Upper lobe of left lung (tissue), 6 donors: ENCODE measurements around the gene RALGAPA2. TPM values are rescaled to one million over a fixed set of nuclear protein-coding genes. Genes with fewer than 3 reads are reported as not detected.

Source experiments
- ATAC-seq, 2 donors: fragments of 200-7000 bp; cut with Tn5 transposase; one replicate each; pipeline ENCODE4 v1.9.1; 2022; ENCODE audit warnings: mild to moderate bottlenecking in 2 of 2, moderate library complexity in 2 of 2; ENCODE audit not compliant: low FRiP score in 2 of 2
- DNase-seq, 2 donors: peaks; one replicate each; pipeline ENCODE4 v3.0.0-alpha.2; 2019 to 2020
- H3K27ac ChIP-seq, 4 donors: fragments of 200-600 bp; sonication (generic); one replicate each; pipeline ENCODE4 v1.5.1; 2016 to 2019
- H3K27me3 ChIP-seq, 4 donors: fragments of 200-600 bp; sonication (generic); one replicate each; pipeline ENCODE4 v1.5.1; 2017 to 2019
- H3K36me3 ChIP-seq, 4 donors: fragments of 200-600 bp; sonication (generic); one replicate each; pipeline ENCODE4 v1.5.1; 2016 to 2019
- H3K4me1 ChIP-seq, 4 donors: fragments of 200-600 bp; sonication (generic); one replicate each; pipeline ENCODE4 v1.5.1; 2018 to 2019
- H3K4me3 ChIP-seq, 4 donors: fragments of 200-600 bp; sonication (generic); one replicate each; pipeline ENCODE4 v1.5.1; 2017 to 2019; ENCODE audit warnings: mild to moderate bottlenecking in 2 of 4, moderate library complexity in 1 of 4
- H3K9me3 ChIP-seq, 4 donors: fragments of 200-600 bp; sonication (generic); one replicate each; pipeline ENCODE4 v1.5.1; 2018 to 2019
- CTCF ChIP-seq, 6 experiments: fragments of 450-650 bp in 4 of 6; fragments of 200-600 bp in 2 of 6; sonication (generic) in 2 of 6; IDR thresholded peaks; one replicate each; pipeline ENCODE4 v1.5.1; 2016 to 2019; ENCODE audit warnings: antibody characterized with exemption in 6 of 6
- EP300 ChIP-seq, 4 donors: sonication (generic); formaldehyde crosslinking; IDR thresholded peaks; one replicate each; pipeline ENCODE4 v1.5.1; 2017; ENCODE audit warnings: antibody characterized with exemption in 4 of 4, control low read depth in 2 of 4
- POLR2A ChIP-seq, 4 donors: fragments of 450-650 bp; IDR thresholded peaks; one replicate each; pipeline ENCODE4 v1.5.1; 2016 to 2017; ENCODE audit warnings: antibody characterized with exemption in 4 of 4, mild to moderate bottlenecking in 2 of 4
- POLR2AphosphoS5 ChIP-seq, 2 donors: sonication (generic); formaldehyde crosslinking; IDR thresholded peaks; one replicate each; pipeline ENCODE4 v1.5.1; 2017; ENCODE audit warnings: antibody characterized with exemption in 2 of 2
- WGBS, 2 donors: methylation state at CpG; one replicate each; pipeline ENCODE4 v1.1.5; 2017 to 2018; 5-methylcytosine and 5-hydroxymethylcytosine counted together
- total RNA-seq, 6 donors: library from RNA; depleted of rRNA in 4 of 6; stranded (reverse); fragments of >200 nt in 4 of 6; gene quantifications; one replicate each; pipeline versions ENCODE4 v1.1.0 to v1.2.1, GENCODE V29; 2016 to 2021
- donor health status: DM: no; HTN: no; CAD: no; lungs with moderate emphysema.
- donor health status: DM: no; HTN: yes; CAD: no; lungs with severe emphysema.

Gene RALGAPA2
- total RNA-seq, 6 donors from 2014 or later = 50.8 to 95.3 (median 65.3) TPM

DNA sequence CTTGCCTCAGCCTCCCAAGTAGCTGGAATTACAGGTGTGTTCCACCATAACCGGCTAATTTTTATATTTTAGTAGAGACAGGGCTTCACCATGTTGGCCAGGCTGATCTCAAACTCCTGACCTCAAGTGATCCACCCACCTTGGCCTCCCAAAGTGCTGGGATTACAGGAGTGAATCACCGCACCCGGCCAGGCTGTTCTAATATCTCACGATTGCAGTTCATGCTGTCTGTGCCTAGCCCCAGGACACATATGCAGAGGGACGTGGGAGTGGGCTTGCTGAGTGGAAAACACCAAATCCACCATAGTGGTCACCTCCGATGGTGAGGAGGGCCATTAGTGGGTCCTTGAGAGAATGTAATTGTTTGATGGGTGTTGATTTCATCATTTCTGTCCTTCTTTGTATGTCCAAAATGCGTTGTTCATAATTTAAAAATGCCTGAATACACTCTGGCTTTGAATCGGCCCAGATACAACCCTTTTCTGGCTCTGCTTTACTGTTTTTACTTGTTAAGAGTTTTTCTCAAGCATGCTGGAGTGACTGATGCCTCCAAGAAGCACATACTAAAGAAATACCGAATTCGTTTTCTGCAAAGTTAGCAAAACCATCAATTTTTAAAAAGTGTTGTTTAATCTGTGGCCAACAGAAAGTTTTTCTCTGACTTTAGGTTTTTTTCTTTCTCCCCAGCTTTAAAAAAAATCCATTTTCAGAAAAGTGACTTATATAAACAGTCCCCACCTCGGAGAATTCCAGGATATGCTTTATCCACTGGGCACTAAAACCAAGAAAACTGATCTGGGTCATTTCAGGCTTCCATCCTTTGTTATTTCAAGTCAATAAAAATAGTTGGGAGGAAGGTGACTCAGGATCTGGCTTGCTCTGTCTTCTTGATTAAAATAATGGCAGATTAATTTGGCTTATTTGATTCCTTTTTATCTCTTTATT lies 18.8 kb upstream of the RALGAPA2 start:
- H3K9me3 ChIP-seq = no peaks in the 10 kb centered on the region
- ATAC-seq (no peak), DNase-seq (no peak)
- H3K27me3 ChIP-seq = no peaks in the 10 kb centered on the region
- 70 to 79% methylated on average over 9 to 11 of the region's 11 CpGs for WGBS, 2 donors
- H3K4me1 ChIP-seq = peaks cover 3 to 47% (median 13%) of the 10 kb centered on the region in 4 donors
- TF ChIP-seq POLR2AphosphoS5 (IDR thresholded peaks at IDR 0.05) (no peak), EP300 (IDR thresholded peaks at IDR 0.05) (no peak), POLR2A (IDR thresholded peaks at IDR 0.05) (no peak)
- no peak overlapping the region for H3K4me3 ChIP-seq
- no peaks in the 10 kb centered on the region for H3K36me3 ChIP-seq
- peak overlapping the region; percentile 37 to 76 (median 60) for H3K27ac ChIP-seq

DNA sequence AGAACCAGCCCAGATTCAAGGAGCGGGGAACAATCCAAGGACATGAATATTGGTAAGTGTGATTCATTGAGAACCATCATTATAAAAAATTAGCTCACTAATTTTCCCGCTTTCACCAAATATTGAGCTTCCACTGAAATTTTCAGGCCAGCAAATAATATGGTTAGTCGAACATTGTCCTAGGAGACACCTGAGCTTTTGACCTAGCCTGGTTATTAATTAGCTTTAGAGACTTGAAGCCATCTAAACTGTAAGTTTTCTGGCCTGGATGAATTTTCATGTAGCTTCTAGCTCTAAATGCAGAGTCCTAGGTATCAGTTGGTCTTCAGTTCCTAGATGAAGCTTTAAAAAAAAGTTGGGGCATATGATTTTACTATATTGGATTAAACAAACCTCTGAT lies 17.1 kb upstream of the RALGAPA2 start:
- no peak overlapping the region for H3K27ac ChIP-seq

GRCh38 chr20:20721489-20721888 lies 9.0 kb upstream of the RALGAPA2 start:
- Histone ChIP-seq H3K4me1 (no peaks in the 10 kb centered on the region), H3K9me3 (no peaks in the 10 kb centered on the region), H3K36me3 (no peaks in the 10 kb centered on the region), H3K4me3 (no peak overlapping the region), H3K27me3 (no peaks in the 10 kb centered on the region), H3K27ac (no peak overlapping the region)
- WGBS, 2 donors = 91 to 93% methylated on average over 3 to 4 of the region's 4 CpGs
- TF ChIP-seq CTCF (IDR thresholded peaks at IDR 0.05) (no peak), POLR2AphosphoS5 (IDR thresholded peaks at IDR 0.05) (no peak), POLR2A (IDR thresholded peaks at IDR 0.05) (no peak), EP300 (IDR thresholded peaks at IDR 0.05) (no peak)
- no peak for ATAC-seq
- DNase-seq = no peak

More for the DNA sequence above, 17.1 kb upstream of the RALGAPA2 start:
- WGBS, 2 donors = 97 to 98% methylated on average over 3 of the region's 3 CpGs
- H3K27me3 ChIP-seq = no peaks in the 10 kb centered on the region
- H3K4me1 ChIP-seq = peaks cover under 1 to 43% (median 10%) of the 10 kb centered on the region in 4 donors
- H3K4me3 ChIP-seq = no peak overlapping the region
- no peaks in the 10 kb centered on the region for H3K9me3 ChIP-seq
- DNase-seq = no peak
- no peak for ATAC-seq
- TF ChIP-seq EP300 (IDR thresholded peaks at IDR 0.05) (no peak), POLR2A (IDR thresholded peaks at IDR 0.05) (no peak), POLR2AphosphoS5 (IDR thresholded peaks at IDR 0.05) (no peak), CTCF (IDR thresholded peaks at IDR 0.05) (no peak)
- no peaks in the 10 kb centered on the region for H3K36me3 ChIP-seq

- ATAC-seq (no peak), DNase-seq (no peak)
- Histone ChIP-seq H3K27ac (no peak overlapping the region), H3K4me3 (no peak overlapping the region), H3K36me3 (no peaks in the 10 kb centered on the region), H3K9me3 (no peaks in the 10 kb centered on the region), H3K27me3 (no peaks in the 10 kb centered on the region), H3K4me1 (no peaks in the 10 kb centered on the region)
- WGBS, 2 donors = 88 to 97% methylated on average over 1 of the region's 1 CpG
- TF ChIP-seq POLR2A (IDR thresholded peaks at IDR 0.05) = no peak
- no peak for TF ChIP-seq POLR2AphosphoS5 (IDR thresholded peaks at IDR 0.05)
- no peak for TF ChIP-seq CTCF (IDR thresholded peaks at IDR 0.05)
- no peak for TF ChIP-seq EP300 (IDR thresholded peaks at IDR 0.05)
Measured at GRCh38 chr20:20720158-20720557, 7.7 kb upstream of the RALGAPA2 start.

- no peak for TF ChIP-seq POLR2A (IDR thresholded peaks at IDR 0.05)
- no peak for TF ChIP-seq EP300 (IDR thresholded peaks at IDR 0.05)
- no peak for TF ChIP-seq POLR2AphosphoS5 (IDR thresholded peaks at IDR 0.05)
- no peak for TF ChIP-seq CTCF (IDR thresholded peaks at IDR 0.05)
- no peak for DNase-seq
- no peaks in the 10 kb centered on the region for H3K27me3 ChIP-seq
- no peaks in the 10 kb centered on the region for H3K9me3 ChIP-seq
- no peaks in the 10 kb centered on the region for H3K36me3 ChIP-seq
- ATAC-seq = no peak
- no peak overlapping the region for H3K4me3 ChIP-seq
- H3K4me1 ChIP-seq = no peaks in the 10 kb centered on the region
- H3K27ac ChIP-seq = no peak overlapping the region
Measured at GRCh38 chr20:20719411-20719810, 7.0 kb upstream of the RALGAPA2 start.
